Heart right ventricle (tissue), 16 donors: ENCODE results near the gene MLH1. TPM values are rescaled to one million over a fixed set of nuclear protein-coding genes. Genes with fewer than 3 reads are reported as not detected.

Source experiments
- ATAC-seq, 8 donors: fragments of 200-7000 bp; cut with Tn5 transposase; one replicate each; pipeline ENCODE4 v1.9.1; 2020; ENCODE audit warnings: mild to moderate bottlenecking in 8 of 8, moderate library complexity in 8 of 8, moderate number of reproducible peaks in 1 of 8
- DNase-seq, 2 donors: peaks; one replicate each; pipeline ENCODE4 v3.0.0-alpha.2; 2020
- H3K27ac ChIP-seq, 10 donors: fragments of 200-600 bp; sonication (generic) in 2 of 10; one replicate each; pipeline versions ENCODE4 v1.5.0 to v1.8.0; 2020 to 2022; ENCODE audit warnings: mild to moderate bottlenecking in 3 of 10
- H3K27me3 ChIP-seq, 7 donors: fragments of 200-600 bp; one replicate each; pipeline ENCODE4 v1.8.0; 2021 to 2022; ENCODE audit warnings: mild to moderate bottlenecking in 2 of 7
- H3K36me3 ChIP-seq, 9 donors: fragments of 200-600 bp; sonication (generic) in 1 of 9; one replicate each; pipeline versions ENCODE4 v1.5.0 to v1.8.0; 2020 to 2022; ENCODE audit warnings: mild to moderate bottlenecking in 2 of 9
- H3K4me1 ChIP-seq, 9 donors: fragments of 200-600 bp; sonication (generic) in 1 of 9; one replicate each; pipeline versions ENCODE4 v1.5.0 to v1.8.0; 2020 to 2022; ENCODE audit warnings: mild to moderate bottlenecking in 4 of 9
- H3K4me3 ChIP-seq, 10 donors: fragments of 200-600 bp; sonication (generic) in 2 of 10; one replicate each; pipeline versions ENCODE4 v1.5.0 to v1.8.0; 2020 to 2022; ENCODE audit warnings: mild to moderate bottlenecking in 7 of 10, moderate library complexity in 2 of 10
- H3K9me3 ChIP-seq, 11 donors: fragments of 200-600 bp in 10 of 11; sonication (generic) in 2 of 11; one replicate each; pipeline versions ENCODE4 v1.5.0 to v1.8.0; 2013 to 2022; ENCODE audit warnings: mild to moderate bottlenecking in 2 of 11, control low read depth in 1 of 11, moderate library complexity in 1 of 11
- CTCF ChIP-seq, 9 donors: fragments of 200-600 bp; sonication (generic) in 2 of 9; IDR thresholded peaks; one replicate each; pipeline versions ENCODE4 v1.5.0 to v1.8.0; 2021 to 2022; ENCODE audit warnings: antibody characterized with exemption in 9 of 9, mild to moderate bottlenecking in 5 of 9, moderate library complexity in 1 of 9
- WGBS, 2 donors: extraction: QIAGEN DNeasy Blood & Tissue Kit; methylation state at CpG; one replicate each; pipeline ENCODE4 v1.1.7; 2013; ENCODE audit warnings: inconsistent platforms in 1 of 2; 5-methylcytosine and 5-hydroxymethylcytosine counted together
- intact Hi-C, 10 donors: fragments of 100-400 bp; cut with DNase I; formaldehyde crosslinking; loops; one replicate each; pipeline versions ENCODE4 v1.11.1 to v1.14.2; 2022
- polyA plus RNA-seq, 2 donors: library from polyadenylated mRNA; stranded (reverse); fragments of 200-250 nt; gene quantifications; one replicate each; pipeline ENCODE4 v1.2.3, GENCODE V29; 2013
- total RNA-seq, 10 donors: library from RNA; stranded (reverse); fragmentation: NEBNext Ultra II Directional in 3 of 10; extraction: Animal tissue kit (Norgen Biotek cat#: 25700) in 3 of 10; gene quantifications; one replicate each; pipeline versions ENCODE4 v1.2.1 to v1.2.4, GENCODE V29; 2021 to 2023
- donor health status: Arrhythmogenic right ventricular cardiomyopathy.
- donor health status: ischemic (EF 13 %, LVEDD 7.1; RV severe dilation, severe dysfunction).
- donor health status: healthy with polysubstance abuse.
- donor health status: DM: no; HTN: yes; CAD: no.
- donor health status: DM: no; HTN: no; CAD: no.
- donor health status: ischemic (EF 25% LVEDD 6.9; RV normal size, moderate dysfunction).
- donor health status: ischemic (EF 25% LVEDD 5.7; RV mildly dilated, moderate dysfunction).
- donor health status: healthy.
- donor health status: DM: yes; HTN: yes; CAD: no.
- donor health status: Ischemic cardiomyopathy.
- donor health status: ischemic (EF 35%, LVEDD 5.7; RV mildly dilated, moderate dysfunction).
- donor health status: nonischemic (EF 11% LVEDD 7.7; RV severe dilation, severe dysfunction).
- donor health status: DM: yes; HTN: yes; CAD: no.
- donor health status: PGD.
- donor health status: ischemic (EF 29% LVEDD 5.4; RV normal size, mild dysfunction).
- donor health status: nonischemic (EF 23%, LVEDD 6.1; RV moderate dilation, normal function).

Gene MLH1
- total and polyA plus RNA-seq, 12 donors: 26.0 to 61.7 (median 51.7) TPM

- intact Hi-C loops: loop anchor here in 1 of 10 donors (10.0 kb wide), 1 partner anchor 120 kb away; no protein-coding TSS in a partner anchor
- TF ChIP-seq CTCF (IDR thresholded peaks at IDR 0.05): no peak
- H3K9me3 ChIP-seq: no peaks in the 10 kb centered on the region
- no peak for ATAC-seq
- peaks cover 0 to 62% (median 13%) of the 10 kb centered on the region in 9 donors for H3K36me3 ChIP-seq
- H3K4me1 ChIP-seq: peaks cover 0 to 34% (median 19%) of the 10 kb centered on the region in 9 donors
- 70 to 81% methylated on average over 3 of the region's 3 CpGs for whole genome bisulfite sequencing, 2 donors
- DNase-seq: no peak
- H3K4me3 ChIP-seq: no peak overlapping the region
- H3K27me3 ChIP-seq: no peaks in the 10 kb centered on the region
- no peak overlapping the region for H3K27ac ChIP-seq
These were observed 101.3 kb downstream of the MLH1 start for GRCh38 chr3:37094636-37095035.

- intact Hi-C loops: loop anchor here in 1 of 10 donors (10.0 kb wide), 1 partner anchor 119 kb away; no protein-coding TSS in a partner anchor
- TF ChIP-seq CTCF (IDR thresholded peaks at IDR 0.05): no peak
- Histone ChIP-seq H3K27me3 (no peaks in the 10 kb centered on the region), H3K4me3 (no peak overlapping the region), H3K4me1 (peaks cover 0 to 34% (median 19%) of the 10 kb centered on the region in 9 donors), H3K36me3 (peaks cover 0 to 52% (median 3%) of the 10 kb centered on the region in 9 donors), H3K9me3 (no peaks in the 10 kb centered on the region), H3K27ac (peak overlapping the region in 8 of 10 donors; percentile 41 to 76 (median 48))
- DNase-seq (no peak), ATAC-seq (peak in 6 of 8 donors; percentile 40 to 69 (median 60))
- WGBS, 2 donors: 5 to 8% methylated on average over 1 of the region's 1 CpG
These were observed 103.0 kb downstream of the MLH1 start for GRCh38 chr3:37096288-37096687.

- Histone ChIP-seq H3K36me3 (peaks cover 0 to 52% (median 3%) of the 10 kb centered on the region in 9 donors), H3K9me3 (no peaks in the 10 kb centered on the region), H3K27ac (peak overlapping the region in 8 of 10 donors; percentile 41 to 76 (median 48)), H3K4me3 (no peak overlapping the region), H3K27me3 (no peaks in the 10 kb centered on the region), H3K4me1 (peaks cover 0 to 32% (median 19%) of the 10 kb centered on the region in 9 donors)
- no peak for DNase-seq
- peak in 4 of 8 donors; percentile 4 to 44 (median 40) for ATAC-seq
- intact Hi-C loops: loop anchor here in 1 of 10 donors (10.0 kb wide), 1 partner anchor 118 kb away; no protein-coding TSS in a partner anchor
- TF ChIP-seq CTCF (IDR thresholded peaks at IDR 0.05): no peak
- WGBS, 2 donors: 21 to 32% methylated on average over 1 of the region's 1 CpG
These were observed 103.7 kb downstream of the MLH1 start for GRCh38 chr3:37096975-37097374.

GRCh38 chr3:37097776-37098175 lies 104.5 kb downstream of the MLH1 start:
- Histone ChIP-seq H3K27ac (peak overlapping the region in 5 of 10 donors; percentile 45 to 76 (median 56)), H3K36me3 (peaks cover 0 to 47% (median 3%) of the 10 kb centered on the region in 9 donors), H3K4me1 (peaks cover 0 to 26% (median 17%) of the 10 kb centered on the region in 9 donors), H3K4me3 (no peak overlapping the region), H3K9me3 (no peaks in the 10 kb centered on the region), H3K27me3 (no peaks in the 10 kb centered on the region)
- intact Hi-C loops: loop anchor here in 1 of 10 donors (10.0 kb wide), 1 partner anchor 117 kb away; no protein-coding TSS in a partner anchor
- DNase-seq (no peak), ATAC-seq (no peak)
- no peak for TF ChIP-seq CTCF (IDR thresholded peaks at IDR 0.05)
